ENCODE measurements around the gene ZDHHC7. TPM values are rescaled to one million over a fixed set of nuclear protein-coding genes. Genes with fewer than 3 reads are reported as not detected.

ZDHHC7 gene
- total and polyA plus RNA-seq, 9 of the 15 experiments (the other 6 are each of a cell fraction or from before 2014, with no cell fraction given), result 1.7 to 49.7 (median 37.4) TPM

DNA sequence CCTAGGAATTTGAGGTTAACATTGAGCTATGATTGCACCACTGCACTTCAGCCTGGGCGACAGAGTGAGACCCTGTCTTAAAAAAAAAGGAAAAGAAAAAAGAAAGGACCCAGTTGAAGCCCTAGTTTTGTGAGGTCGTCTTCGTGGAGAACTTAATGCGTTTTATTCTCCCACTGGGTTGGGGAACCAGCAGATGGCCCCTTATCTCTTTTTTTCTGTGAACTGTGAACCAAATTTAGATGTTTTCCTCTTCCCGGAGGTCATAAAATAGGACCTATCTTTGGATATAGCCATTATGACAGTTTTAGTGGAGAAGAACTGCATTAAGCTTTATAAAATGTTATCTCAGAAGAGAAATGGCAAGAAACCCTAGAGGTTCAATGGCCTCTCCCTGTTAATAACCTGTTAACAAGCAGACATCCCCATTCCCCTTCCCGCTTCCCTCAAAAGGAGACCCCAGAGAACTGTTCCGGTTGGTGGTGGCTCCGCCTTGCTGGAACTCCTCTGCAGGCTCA is 39.8 kb upstream of the ZDHHC7 start (continued):
- TF ChIP-seq, protein P1, sequence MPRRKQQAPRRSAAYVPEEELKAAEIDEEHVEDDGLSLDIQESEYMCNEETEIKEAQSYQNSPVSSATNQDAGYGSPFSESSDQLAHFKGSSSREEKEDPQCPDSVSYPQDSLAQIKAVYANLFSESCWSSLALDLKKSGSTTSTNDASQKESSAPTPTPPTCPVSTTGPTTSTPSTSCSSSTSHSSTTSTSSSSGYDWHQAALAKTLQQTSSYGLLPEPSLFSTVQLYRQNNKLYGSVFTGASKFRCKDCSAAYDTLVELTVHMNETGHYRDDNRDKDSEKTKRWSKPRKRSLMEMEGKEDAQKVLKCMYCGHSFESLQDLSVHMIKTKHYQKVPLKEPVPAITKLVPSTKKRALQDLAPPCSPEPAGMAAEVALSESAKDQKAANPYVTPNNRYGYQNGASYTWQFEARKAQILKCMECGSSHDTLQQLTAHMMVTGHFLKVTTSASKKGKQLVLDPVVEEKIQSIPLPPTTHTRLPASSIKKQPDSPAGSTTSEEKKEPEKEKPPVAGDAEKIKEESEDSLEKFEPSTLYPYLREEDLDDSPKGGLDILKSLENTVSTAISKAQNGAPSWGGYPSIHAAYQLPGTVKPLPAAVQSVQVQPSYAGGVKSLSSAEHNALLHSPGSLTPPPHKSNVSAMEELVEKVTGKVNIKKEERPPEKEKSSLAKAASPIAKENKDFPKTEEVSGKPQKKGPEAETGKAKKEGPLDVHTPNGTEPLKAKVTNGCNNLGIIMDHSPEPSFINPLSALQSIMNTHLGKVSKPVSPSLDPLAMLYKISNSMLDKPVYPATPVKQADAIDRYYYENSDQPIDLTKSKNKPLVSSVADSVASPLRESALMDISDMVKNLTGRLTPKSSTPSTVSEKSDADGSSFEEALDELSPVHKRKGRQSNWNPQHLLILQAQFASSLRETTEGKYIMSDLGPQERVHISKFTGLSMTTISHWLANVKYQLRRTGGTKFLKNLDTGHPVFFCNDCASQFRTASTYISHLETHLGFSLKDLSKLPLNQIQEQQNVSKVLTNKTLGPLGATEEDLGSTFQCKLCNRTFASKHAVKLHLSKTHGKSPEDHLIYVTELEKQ (CRISPR knock-in tag; IDR thresholded peaks at IDR 0.05), result no peak
- TF ChIP-seq NCOR1 (IDR thresholded peaks at IDR 0.05) (no peak), ZC3H11A (IDR thresholded peaks at IDR 0.05; ENCODE audit: low read depth, low read length) (no peak), PCBP1 (IDR thresholded peaks at IDR 0.05; ENCODE audit: low read depth, low read length, poor library complexity, severe bottlenecking) (no peak), NR3C1 (CRISPR knock-in tag; IDR thresholded peaks at IDR 0.05) (no peak), NFE2L1 (tag; IDR thresholded peaks at IDR 0.05; ENCODE audit: borderline replicate concordance, low read depth) (no peak), ZNF316 (IDR thresholded peaks at IDR 0.05) (no peak), ZNF57 (CRISPR knock-in tag; IDR thresholded peaks at IDR 0.05) (no peak), ZBTB17 (CRISPR knock-in tag; IDR thresholded peaks at IDR 0.05) (no peak), MYNN (IDR thresholded peaks at IDR 0.05) (no peak), MYNN (CRISPR knock-in tag; IDR thresholded peaks at IDR 0.05) (no peak), SOX6 (IDR thresholded peaks at IDR 0.05) (peak; percentile 13; the same call in 1 of the 2 replicates)
- TF ChIP-seq, protein P2, sequence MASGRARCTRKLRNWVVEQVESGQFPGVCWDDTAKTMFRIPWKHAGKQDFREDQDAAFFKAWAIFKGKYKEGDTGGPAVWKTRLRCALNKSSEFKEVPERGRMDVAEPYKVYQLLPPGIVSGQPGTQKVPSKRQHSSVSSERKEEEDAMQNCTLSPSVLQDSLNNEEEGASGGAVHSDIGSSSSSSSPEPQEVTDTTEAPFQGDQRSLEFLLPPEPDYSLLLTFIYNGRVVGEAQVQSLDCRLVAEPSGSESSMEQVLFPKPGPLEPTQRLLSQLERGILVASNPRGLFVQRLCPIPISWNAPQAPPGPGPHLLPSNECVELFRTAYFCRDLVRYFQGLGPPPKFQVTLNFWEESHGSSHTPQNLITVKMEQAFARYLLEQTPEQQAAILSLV (tag; IDR thresholded peaks at IDR 0.05), result no peak
- TF ChIP-seq, protein P3, sequence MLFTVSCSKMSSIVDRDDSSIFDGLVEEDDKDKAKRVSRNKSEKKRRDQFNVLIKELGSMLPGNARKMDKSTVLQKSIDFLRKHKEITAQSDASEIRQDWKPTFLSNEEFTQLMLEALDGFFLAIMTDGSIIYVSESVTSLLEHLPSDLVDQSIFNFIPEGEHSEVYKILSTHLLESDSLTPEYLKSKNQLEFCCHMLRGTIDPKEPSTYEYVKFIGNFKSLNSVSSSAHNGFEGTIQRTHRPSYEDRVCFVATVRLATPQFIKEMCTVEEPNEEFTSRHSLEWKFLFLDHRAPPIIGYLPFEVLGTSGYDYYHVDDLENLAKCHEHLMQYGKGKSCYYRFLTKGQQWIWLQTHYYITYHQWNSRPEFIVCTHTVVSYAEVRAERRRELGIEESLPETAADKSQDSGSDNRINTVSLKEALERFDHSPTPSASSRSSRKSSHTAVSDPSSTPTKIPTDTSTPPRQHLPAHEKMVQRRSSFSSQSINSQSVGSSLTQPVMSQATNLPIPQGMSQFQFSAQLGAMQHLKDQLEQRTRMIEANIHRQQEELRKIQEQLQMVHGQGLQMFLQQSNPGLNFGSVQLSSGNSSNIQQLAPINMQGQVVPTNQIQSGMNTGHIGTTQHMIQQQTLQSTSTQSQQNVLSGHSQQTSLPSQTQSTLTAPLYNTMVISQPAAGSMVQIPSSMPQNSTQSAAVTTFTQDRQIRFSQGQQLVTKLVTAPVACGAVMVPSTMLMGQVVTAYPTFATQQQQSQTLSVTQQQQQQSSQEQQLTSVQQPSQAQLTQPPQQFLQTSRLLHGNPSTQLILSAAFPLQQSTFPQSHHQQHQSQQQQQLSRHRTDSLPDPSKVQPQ (CRISPR knock-in tag; IDR thresholded peaks at IDR 0.05; ENCODE audit: borderline replicate concordance), result no peak
- TF ChIP-seq, protein P4, sequence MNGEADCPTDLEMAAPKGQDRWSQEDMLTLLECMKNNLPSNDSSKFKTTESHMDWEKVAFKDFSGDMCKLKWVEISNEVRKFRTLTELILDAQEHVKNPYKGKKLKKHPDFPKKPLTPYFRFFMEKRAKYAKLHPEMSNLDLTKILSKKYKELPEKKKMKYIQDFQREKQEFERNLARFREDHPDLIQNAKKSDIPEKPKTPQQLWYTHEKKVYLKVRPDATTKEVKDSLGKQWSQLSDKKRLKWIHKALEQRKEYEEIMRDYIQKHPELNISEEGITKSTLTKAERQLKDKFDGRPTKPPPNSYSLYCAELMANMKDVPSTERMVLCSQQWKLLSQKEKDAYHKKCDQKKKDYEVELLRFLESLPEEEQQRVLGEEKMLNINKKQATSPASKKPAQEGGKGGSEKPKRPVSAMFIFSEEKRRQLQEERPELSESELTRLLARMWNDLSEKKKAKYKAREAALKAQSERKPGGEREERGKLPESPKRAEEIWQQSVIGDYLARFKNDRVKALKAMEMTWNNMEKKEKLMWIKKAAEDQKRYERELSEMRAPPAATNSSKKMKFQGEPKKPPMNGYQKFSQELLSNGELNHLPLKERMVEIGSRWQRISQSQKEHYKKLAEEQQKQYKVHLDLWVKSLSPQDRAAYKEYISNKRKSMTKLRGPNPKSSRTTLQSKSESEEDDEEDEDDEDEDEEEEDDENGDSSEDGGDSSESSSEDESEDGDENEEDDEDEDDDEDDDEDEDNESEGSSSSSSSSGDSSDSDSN (IDR thresholded peaks at IDR 0.05; ENCODE audit: borderline replicate concordance in 1 of 2, low read depth in 2 of 2, low read length in 2 of 2), result no peak
- TF ChIP-seq, protein P5, sequence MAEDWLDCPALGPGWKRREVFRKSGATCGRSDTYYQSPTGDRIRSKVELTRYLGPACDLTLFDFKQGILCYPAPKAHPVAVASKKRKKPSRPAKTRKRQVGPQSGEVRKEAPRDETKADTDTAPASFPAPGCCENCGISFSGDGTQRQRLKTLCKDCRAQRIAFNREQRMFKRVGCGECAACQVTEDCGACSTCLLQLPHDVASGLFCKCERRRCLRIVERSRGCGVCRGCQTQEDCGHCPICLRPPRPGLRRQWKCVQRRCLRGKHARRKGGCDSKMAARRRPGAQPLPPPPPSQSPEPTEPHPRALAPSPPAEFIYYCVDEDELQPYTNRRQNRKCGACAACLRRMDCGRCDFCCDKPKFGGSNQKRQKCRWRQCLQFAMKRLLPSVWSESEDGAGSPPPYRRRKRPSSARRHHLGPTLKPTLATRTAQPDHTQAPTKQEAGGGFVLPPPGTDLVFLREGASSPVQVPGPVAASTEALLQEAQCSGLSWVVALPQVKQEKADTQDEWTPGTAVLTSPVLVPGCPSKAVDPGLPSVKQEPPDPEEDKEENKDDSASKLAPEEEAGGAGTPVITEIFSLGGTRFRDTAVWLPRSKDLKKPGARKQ (CRISPR knock-in tag; IDR thresholded peaks at IDR 0.05), result no peak

Measured in K562 (cell line).